GM12878 (cell line): ENCODE data around the gene FERMT3. TPM values are rescaled to one million over a fixed set of nuclear protein-coding genes. Genes with fewer than 3 reads are reported as not detected.

Source experiments
- ATAC-seq: fragments of 200-7000 bp; cut with Tn5 transposase; 3 replicates; pipeline ENCODE4 v1.9.1; 2020; ENCODE audit warnings: mild to moderate bottlenecking, moderate library complexity
- BruUV-seq: library from RNA; stranded (reverse); fragments of 400-500 nt; replicated peaks from 2 replicates; lab custom pipeline; 2021; lab: Mats Ljungman, UMichigan
- CTCF ChIA-PET: fragments of 300-600 bp; sonication (Branson Sonifier 250); formaldehyde crosslinking; extraction: SDS; loops from one replicate; lab custom pipeline; 2021; ENCODE audit warnings: inconsistent platforms; lab: Yijun Ruan, JAX
- POLR2A ChIA-PET: fragments of 350-600 bp; formaldehyde crosslinking; extraction: SDS; loops from one replicate; lab custom pipeline; 2021; ENCODE audit warnings: inconsistent platforms; lab: Charles Lee
- RAD21 ChIA-PET: fragments of 300-600 bp; sonication (Branson Sonifier 250); formaldehyde crosslinking; loops from one replicate; lab custom pipeline; 2023; ENCODE audit warnings: antibody characterized with exemption; ENCODE audit not compliant: unreplicated experiment; lab: Charles Lee
- SMC1A ChIA-PET: fragments of 300-600 bp; sonication (Branson Sonifier 250); formaldehyde crosslinking; loops from one replicate; lab custom pipeline; 2023; ENCODE audit not compliant: unreplicated experiment, uncharacterized antibody; lab: Charles Lee
- DNase-seq: peaks from one replicate; pipeline ENCODE4 v3.0.0-alpha.2; 2011; ENCODE audit warnings: low read depth, low spot score
- FAIRE-seq: peaks from 3 replicates; lab custom pipeline; 2011; peaks lifted over from hg19 to GRCh38; lab: Jason Lieb, UNC
- H2AFZ ChIP-seq: 2 replicates; pipeline ENCODE4 v1.6.0; 2011; ENCODE audit warnings: low read depth, low read length, control low read depth; ENCODE audit not compliant: control insufficient read depth
- H3K27ac ChIP-seq: 2 replicates; pipeline ENCODE4 v1.5.1; 2011; ENCODE audit warnings: control low read depth; ENCODE audit not compliant: control insufficient read depth, insufficient read depth
- H3K27me3 ChIP-seq, 2 experiments: replicated peaks in 1 of 2; 2 replicates each; pipeline versions ENCODE4 v1.6.0 to v1.6.1; 2011; ENCODE audit warnings: low read length in 1 of 2; ENCODE audit not compliant: control insufficient read depth in 2 of 2, insufficient read depth in 2 of 2
- H3K36me3 ChIP-seq, 2 experiments: 2 replicates each; pipeline ENCODE4 v1.5.1; 2011; ENCODE audit warnings: low read length in 1 of 2; ENCODE audit not compliant: control insufficient read depth in 2 of 2, insufficient read depth in 2 of 2
- H3K4me1 ChIP-seq: 2 replicates; pipeline ENCODE4 v1.6.1; 2011; ENCODE audit warnings: mild to moderate bottlenecking, low read length, moderate library complexity, mixed read lengths; ENCODE audit not compliant: control insufficient read depth, insufficient read depth
- H3K4me2 ChIP-seq: 2 replicates; pipeline ENCODE4 v1.6.0; 2011; ENCODE audit warnings: control low read depth; ENCODE audit not compliant: control insufficient read depth, insufficient read depth
- H3K4me3 ChIP-seq: fragments of 200-600 bp; sonication (generic); 2 replicates; pipeline ENCODE4 v1.5.1; 2016
- H3K79me2 ChIP-seq: 2 replicates; pipeline ENCODE4 v1.6.0; 2011; ENCODE audit warnings: low read length; ENCODE audit not compliant: control insufficient read depth, insufficient read depth
- H3K9ac ChIP-seq: 2 replicates; pipeline ENCODE4 v1.8.0; 2011; ENCODE audit warnings: low read length, control low read depth, mixed read lengths; ENCODE audit not compliant: control insufficient read depth, insufficient read depth
- H3K9me3 ChIP-seq: replicated peaks from 3 replicates; pipeline ENCODE4 v1.5.1; 2011; ENCODE audit warnings: mild to moderate bottlenecking, low read length; ENCODE audit not compliant: control insufficient read depth, insufficient read depth
- H4K20me1 ChIP-seq: 2 replicates; pipeline ENCODE4 v1.6.0; 2011; ENCODE audit not compliant: control insufficient read depth, insufficient read depth
- CBFB ChIP-seq: IDR thresholded peaks from 2 replicates; pipeline ENCODE4 v1.6.1; 2016; ENCODE audit warnings: antibody characterized with exemption, low read depth
- EED ChIP-seq: sonication (generic); IDR thresholded peaks from 2 replicates; pipeline ENCODE4 v1.6.1; 2016; ENCODE audit warnings: antibody characterized with exemption, low read depth
- EGR1 ChIP-seq, 2 experiments: IDR thresholded peaks; 1 replicate in 1 of 2; 2 replicates in 1 of 2; pipeline ENCODE4 v1.6.1; 2011 to 2012; ENCODE audit warnings: low read depth in 2 of 2, low read length in 2 of 2, borderline replicate concordance in 1 of 2, mild to moderate bottlenecking in 1 of 2, moderate library complexity in 1 of 2
- ELK1 ChIP-seq: IDR thresholded peaks from 2 replicates; pipeline ENCODE4 v1.6.1; 2012; ENCODE audit warnings: low read depth, low read length, improper control_type of control experiment
- FOXK2 ChIP-seq: fragments of 450-650 bp; IDR thresholded peaks from 2 replicates; pipeline ENCODE4 v1.6.1; 2017; ENCODE audit warnings: mild to moderate bottlenecking, moderate library complexity
- IKZF2 ChIP-seq, 2 experiments: fragments of 450-650 bp; IDR thresholded peaks; 2 replicates each; pipeline ENCODE4 v1.6.1; 2017; ENCODE audit warnings: mild to moderate bottlenecking in 2 of 2, moderate library complexity in 2 of 2
- IRF4 ChIP-seq: IDR thresholded peaks from 2 replicates; pipeline ENCODE4 v1.6.1; 2011; ENCODE audit warnings: low read depth, low read length
- JUNB ChIP-seq: IDR thresholded peaks from 2 replicates; pipeline ENCODE4 v1.6.1; 2016; ENCODE audit warnings: antibody characterized with exemption, mild to moderate bottlenecking
- MTA3 ChIP-seq: IDR thresholded peaks from 2 replicates; pipeline ENCODE4 v1.6.1; 2012; ENCODE audit warnings: low read length, inconsistent platforms, borderline replicate concordance
- PML ChIP-seq: IDR thresholded peaks from 2 replicates; pipeline ENCODE4 v1.6.1; 2012; ENCODE audit warnings: low read length, inconsistent platforms
- POU2F2 ChIP-seq: IDR thresholded peaks from 3 replicates; pipeline ENCODE4 v1.6.1; 2011; ENCODE audit warnings: low read depth, mild to moderate bottlenecking, low read length, borderline replicate concordance
- SIX5 ChIP-seq: IDR thresholded peaks from 2 replicates; pipeline ENCODE4 v1.6.1; 2011; ENCODE audit warnings: mild to moderate bottlenecking, low read depth, low read length, moderate library complexity; ENCODE audit not compliant: severe bottlenecking
- SMAD1 ChIP-seq: fragments of 450-650 bp; IDR thresholded peaks from 2 replicates; pipeline ENCODE4 v1.6.1; 2018; ENCODE audit warnings: mild to moderate bottlenecking, low read depth; ENCODE audit not compliant: partially characterized antibody
- SMAD5 ChIP-seq: IDR thresholded peaks from 2 replicates; pipeline ENCODE4 v1.6.1; 2016; ENCODE audit warnings: antibody characterized with exemption, low read depth
- SMARCA5 ChIP-seq: fragments of 450-650 bp; IDR thresholded peaks from 2 replicates; pipeline ENCODE4 v1.6.1; 2017; ENCODE audit warnings: mild to moderate bottlenecking
- SUPT20H ChIP-seq: IDR thresholded peaks from 2 replicates; pipeline ENCODE4 v1.6.1; 2011; ENCODE audit warnings: low read depth, mild to moderate bottlenecking, low read length, moderate library complexity, borderline replicate concordance; ENCODE audit not compliant: control insufficient read depth
- TCF12 ChIP-seq: IDR thresholded peaks from 2 replicates; pipeline ENCODE4 v1.6.1; 2011; ENCODE audit warnings: low read depth, mild to moderate bottlenecking, low read length
- ZBTB33 ChIP-seq: fragments of 450-650 bp; IDR thresholded peaks from 2 replicates; pipeline ENCODE4 v1.6.1; 2017; ENCODE audit warnings: mild to moderate bottlenecking
- ZNF207 ChIP-seq: fragments of 450-650 bp; IDR thresholded peaks from 2 replicates; pipeline ENCODE4 v1.6.1; 2014; ENCODE audit warnings: antibody characterized with exemption, mild to moderate bottlenecking, borderline replicate concordance
- WGBS: methylation state at CpG from one replicate; pipeline ENCODE4 v1.1.6; 2016; ENCODE audit warnings: low lambda C conversion rate; ENCODE audit not compliant: insufficient replicate concordance, insufficient coverage; ENCODE audit errors: missing lambda C conversion rate; 5-methylcytosine and 5-hydroxymethylcytosine counted together
- in situ Hi-C: fragments of 300-500 bp; cut with MboI; formaldehyde crosslinking; loops from 9 replicates; pipeline ENCODE4 v1.14.3; 2018; ENCODE audit warnings: mixed read lengths
- intact Hi-C: fragments of 100-400 bp; cut with micrococcal nuclease; formaldehyde crosslinking; loops from one replicate; pipeline ENCODE4 v1.14.2; 2022; ENCODE audit not compliant: unreplicated experiment
- polyA plus RNA-seq, 11 experiments: library from polyadenylated mRNA; depleted of rRNA in 4 of 11; unstranded in 6 of 11; stranded (reverse) in 5 of 11; fragments of >200 nt; fragmentation: Nextera tagmentation in 4 of 11; fragmentation: Illumina TruSeq in 1 of 11; extraction: Ambion mirVana in 4 of 11; extraction: Trizol in 1 of 11; gene quantifications; 1 replicate in 1 of 11; 2 replicates in 10 of 11; pipeline versions ENCODE4 v1.2.1 to v1.2.3, GENCODE V29; 2011 to 2016; ENCODE audit warnings: inconsistent platforms in 2 of 11, missing spikeins in 2 of 11, low read depth in 1 of 11
- total RNA-seq, 4 experiments: library from RNA; depleted of rRNA in 3 of 4; stranded (reverse); fragments of >200 nt in 3 of 4; fragmentation: Illumina TruSeq in 1 of 4; extraction: Trizol in 1 of 4; gene quantifications; 2 replicates each; pipeline versions ENCODE4 v1.2.1 to v1.2.3, GENCODE V29; 2013 to 2021

Gene FERMT3
- total and polyA plus RNA-seq, 10 of the 15 experiments (the other 5 are each of a cell fraction or from before 2014, with no cell fraction given): 2.0 to 211 (median 114) TPM

DNA sequence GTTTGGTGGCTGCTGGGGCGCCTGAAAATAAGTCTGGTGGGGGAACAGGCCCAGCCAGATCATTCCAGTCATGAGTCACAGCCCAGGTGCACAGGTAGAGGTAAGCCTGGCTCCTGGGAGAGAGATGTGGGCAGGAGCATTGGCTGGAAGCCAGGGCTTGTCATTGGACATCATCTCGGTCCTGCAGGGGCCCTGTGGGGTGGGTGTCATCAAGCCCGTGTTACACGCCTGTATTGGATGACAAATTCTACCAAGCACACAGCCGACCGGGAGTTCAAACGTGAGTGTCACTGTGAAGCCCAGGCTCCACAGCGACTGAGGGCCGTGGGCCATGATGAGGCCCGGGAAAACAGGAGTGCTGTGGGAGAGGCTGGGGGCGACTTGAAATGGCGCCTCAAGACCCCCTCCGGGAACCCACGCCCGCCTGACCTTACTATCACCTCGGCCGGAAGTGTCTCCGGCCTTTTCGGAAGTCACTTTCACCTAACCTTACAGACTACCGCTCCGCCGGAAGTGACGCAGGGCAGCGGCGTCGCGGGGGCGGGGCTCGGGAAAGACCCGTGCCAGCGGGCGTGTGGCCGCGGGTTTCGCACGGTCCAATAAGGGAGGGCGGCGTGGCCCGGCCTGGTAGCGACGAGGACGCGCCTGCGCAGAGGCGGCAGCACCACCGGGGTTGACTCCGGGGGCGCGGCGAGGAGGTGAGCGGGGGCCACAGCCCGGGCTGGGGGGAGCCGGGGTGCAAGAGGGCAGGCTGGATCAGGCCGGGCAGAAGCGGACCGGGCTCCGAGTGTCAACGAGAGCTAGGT is 34.1 kb downstream of the FERMT3 start, which contains the start of gene FKBP2:
Gene FKBP2 (plus strand): TSS at position 661 of the 806 bp plus-strand sequence. CDS start 1,293 bp downstream, outside the sequence.
- Histone ChIP-seq H3K27ac (peak within 1 kb of the TSS; percentile 92), H3K4me3 (peak within 1 kb of the TSS; percentile 89), H3K36me3 (peaks cover 0 to 15% of the 10 kb centered on the region in 2 experiments; a peak in 2 of 4 replicates), H3K79me2 (peaks cover 32% of the 10 kb centered on the region), H3K9me3 (no peaks in the 10 kb centered on the region), H3K9ac (peak within 1 kb of the TSS; percentile 87), H4K20me1 (no peaks in the 10 kb centered on the region), H3K4me1 (peaks cover 41% of the 10 kb centered on the region), H2AFZ (peak within 1 kb of the TSS; percentile 82), H3K27me3 (no peaks in the 10 kb centered on the region), H3K4me2 (peak within 1 kb of the TSS; percentile 90)
- ATAC-seq: peak; percentile 70
- CTCF ChIA-PET: interaction anchor here (0.6 to 6.2 kb wide), 12 partner anchors 10 to 77 kb away, joined by 3 to 31 read pairs (median 4); partner anchors contain the start of genes NUDT22, PLCB3, PRDX5 and TRMT112
- FAIRE-seq: peak; percentile 27
- SMC1A ChIA-PET: interaction anchor here (0.9 to 5.0 kb wide), 4 partner anchors 14 to 64 kb away, joined by 3 to 40 read pairs (median 4); partner anchors contain the start of genes FERMT3, NUDT22 and TRPT1
- RAD21 ChIA-PET: interaction anchor here (0.7 to 8.6 kb wide), 11 partner anchors 10 to 77 kb away, joined by 3 to 104 read pairs (median 5); partner anchors contain the start of genes CATSPERZ, FERMT3, NUDT22 and PLCB3
- intact Hi-C loops: loop anchor here (2.0 kb wide), 2 partner anchors 36 to 64 kb away; partner anchors contain the start of gene ESRRA
- peak; percentile 87 for DNase-seq
- in situ Hi-C loops: loop anchor here (25.0 kb wide), 1 partner anchor 1622 kb away; the partner anchor contains the start of genes CFL1, EFEMP2 and MUS81
- TSS peak; percentile 95 for BruUV-seq
- POLR2A ChIA-PET: interaction anchor here (0.5 to 7.4 kb wide), 26 partner anchors 9 to 1569 kb away, joined by 3 to 77 read pairs (median 6); partner anchors contain the start of genes BAD, CATSPERZ, DNAJC4 and ESRRA
- WGBS: 1% methylated on average over 50 of the region's 58 CpGs
- TF ChIP-seq MTA3 (no peak), TCF12 (peak; percentile 34; the same call in 1 of the 2 replicates), POU2F2 (peak; percentile 69; the same call in 1 of the 3 replicates), ELK1 (peak; percentile 94), ZNF207 (peak; percentile 66; the same call in 1 of the 2 replicates), IKZF2 (IDR thresholded peaks at IDR 0.05) (0 out of 4 replicates have a peak, but pooled peaks of 1 of the 2 experiments have one; percentile 8), SIX5 (peak; percentile 21), EGR1 (IDR thresholded peaks at IDR 0.05; ENCODE audit: borderline replicate concordance in 1 of 2, low read depth in 2 of 2, low read length in 2 of 2) (peak in 1 of 2 experiments; percentile 90; a peak in 2 of 3 replicates), ZBTB33 (no peak), SMARCA5 (peak; percentile 72), SMAD1 (peak; percentile 73), PML (no peak), CBFB (peak; percentile 78), IRF4 (0 out of 2 replicates have a peak, but pooled peaks have one; percentile 32), SMAD5 (peak; percentile 89), FOXK2 (no peak), JUNB (peak; percentile 6; the same call in 1 of the 2 replicates), SUPT20H (no peak), EED (0 out of 2 replicates have a peak, but pooled peaks have one; percentile 7)
